GM18505 (cell line): ENCODE data around the gene TGIF1.
A peak's percentile ranks its signal among the peaks of the same experiment; 100 is the strongest.

Source experiments
- ATAC-seq: cut with Tn5 transposase; IDR thresholded peaks from one replicate; pipeline ENCODE4 v1.9.1; 2021; ENCODE audit not compliant: unreplicated experiment
- POLR2A ChIP-seq: IDR thresholded peaks from 4 replicates; pipeline ENCODE4 v1.6.1; 2011; ENCODE audit warnings: borderline replicate concordance; ENCODE audit not compliant: insufficient read depth, insufficient read length; ENCODE audit errors: extremely low read depth

TGIF1 gene

GRCh38 chr18:3455907-3456685, 6.1 kb downstream of the TGIF1 start:
- ATAC-seq: no peak
- no peak for TF ChIP-seq POLR2A

- no peak for ATAC-seq
- TF ChIP-seq POLR2A: no peak
Observed at GRCh38 chr18:3456686-3457069, 6.7 kb downstream of the TGIF1 start.

- TF ChIP-seq POLR2A: no peak
Observed at GRCh38 chr18:3457261-3457724, 7.3 kb downstream of the TGIF1 start.

GRCh38 chr18:3458378-3458777, 8.4 kb downstream of the TGIF1 start:
- TF ChIP-seq POLR2A: no peak
- no peak for ATAC-seq

More at GRCh38 chr18:3457261-3457724, 7.3 kb downstream of the TGIF1 start:
- ATAC-seq: no peak

GRCh38 chr18:3458952-3459853, 9.2 kb downstream of the TGIF1 start:
- TF ChIP-seq POLR2A: no peak
- peak; percentile 53 for ATAC-seq

- no peak for ATAC-seq
Observed at GRCh38 chr18:3460823-3461398, 10.9 kb downstream of the TGIF1 start.

GRCh38 chr18:3461704-3462103, 11.7 kb downstream of the TGIF1 start:
- ATAC-seq: no peak
- TF ChIP-seq POLR2A: no peak

More at GRCh38 chr18:3460823-3461398, 10.9 kb downstream of the TGIF1 start:
- TF ChIP-seq POLR2A: no peak

- ATAC-seq: no peak
- TF ChIP-seq POLR2A: no peak
Observed at GRCh38 chr18:3463051-3463450, 13.1 kb downstream of the TGIF1 start.

- no peak for ATAC-seq
- no peak for TF ChIP-seq POLR2A
Observed at GRCh38 chr18:3466045-3466444, 16.1 kb downstream of the TGIF1 start.

GRCh38 chr18:3466872-3467271, 16.9 kb downstream of the TGIF1 start:
- TF ChIP-seq POLR2A: no peak

GRCh38 chr18:3468066-3468705, 18.2 kb downstream of the TGIF1 start:
- ATAC-seq: no peak
- TF ChIP-seq POLR2A: no peak

More at GRCh38 chr18:3466872-3467271, 16.9 kb downstream of the TGIF1 start:
- ATAC-seq: no peak

- ATAC-seq: no peak
- TF ChIP-seq POLR2A: no peak
Observed at GRCh38 chr18:3468833-3469232, 18.9 kb downstream of the TGIF1 start.
